HepG2 (cell line): ENCODE results near the gene LZTS2. TPM values are rescaled to one million over a fixed set of nuclear protein-coding genes. Genes with fewer than 3 reads are reported as not detected.

ENCODE experiments used
- JUN ChIP-seq: sonication (generic); formaldehyde crosslinking; IDR thresholded peaks from 2 replicates; pipeline ENCODE4 v1.4.0; 2020; ENCODE audit warnings: mild to moderate bottlenecking, missing genetic modification reagents
- MED13 ChIP-seq: sonication (generic); formaldehyde crosslinking; IDR thresholded peaks from 2 replicates; pipeline ENCODE4 v1.5.0; 2020; ENCODE audit warnings: missing genetic modification reagents
- PAF1 ChIP-seq: IDR thresholded peaks from 2 replicates; pipeline ENCODE4 v1.6.1; 2016; ENCODE audit warnings: missing genetic modification reagents, missing compliant biosample characterization
- TBX2 ChIP-seq: sonication (generic); formaldehyde crosslinking; IDR thresholded peaks from 2 replicates; pipeline ENCODE4 v1.5.0; 2020; ENCODE audit warnings: missing genetic modification reagents, mild to moderate bottlenecking, borderline replicate concordance
- ZBTB7B ChIP-seq: sonication (generic); formaldehyde crosslinking; IDR thresholded peaks from 2 replicates; pipeline ENCODE4 v1.4.0; 2020; ENCODE audit warnings: missing genetic modification reagents
- ZSCAN30 ChIP-seq: sonication (generic); formaldehyde crosslinking; IDR thresholded peaks from 2 replicates; pipeline ENCODE4 v1.5.0; 2020; ENCODE audit warnings: mild to moderate bottlenecking, missing genetic modification reagents
- polyA plus RNA-seq, 8 experiments: library from polyadenylated mRNA; depleted of rRNA in 3 of 8; stranded (reverse) in 7 of 8; unstranded in 1 of 8; fragments of >200 nt; fragmentation: Illumina TruSeq in 4 of 8; extraction: Trizol in 4 of 8; gene quantifications; 2 replicates each; pipeline versions ENCODE4 v1.2.1 to v1.2.3, GENCODE V29; 2011 to 2016; ENCODE audit warnings: low read depth in 4 of 8, missing spikeins in 1 of 8, mixed read lengths in 1 of 8; ENCODE audit not compliant: insufficient read depth in 1 of 8
- total RNA-seq, 5 experiments: library from RNA; depleted of rRNA; stranded (reverse); fragments of >200 nt; fragmentation: Illumina TruSeq; extraction: Trizol; gene quantifications; 2 replicates each; pipeline ENCODE4 v1.2.3, GENCODE V29; 2016; ENCODE audit warnings: low read depth in 1 of 5
- TF ChIP-seq, protein P1 (sequence below): sonication (generic); formaldehyde crosslinking; IDR thresholded peaks from 2 replicates; pipeline ENCODE4 v1.5.0; 2020; ENCODE audit warnings: mild to moderate bottlenecking, missing genetic modification reagents, borderline replicate concordance

The LZTS2 gene
- total and polyA plus RNA-seq, 2 of the 13 experiments (the other 11 are each of a cell fraction or from before 2014, with no cell fraction given) = 43.6 to 65.6 TPM

DNA sequence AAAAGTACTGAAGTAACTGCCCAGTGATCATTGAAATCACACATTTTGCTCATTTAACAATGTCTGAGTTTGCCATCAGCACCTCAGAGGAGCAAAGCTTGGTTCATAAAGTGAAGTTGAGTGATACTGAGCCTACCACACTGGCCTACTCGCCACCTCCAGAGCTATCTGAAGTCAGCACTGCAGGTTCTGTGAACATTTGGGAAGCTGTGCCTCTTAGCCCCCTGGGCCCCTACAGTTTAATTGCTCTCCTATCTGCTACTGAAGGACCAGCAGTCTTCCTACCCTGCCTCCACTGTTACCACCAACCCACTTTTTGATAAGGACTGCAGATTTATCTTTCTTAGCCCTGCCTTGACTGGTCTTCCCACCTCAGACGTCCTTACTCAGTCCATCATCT is 32.3 kb upstream of the LZTS2 start (continued):
- no peak for TF ChIP-seq ZSCAN30
- no peak for TF ChIP-seq TBX2 (CRISPR knock-in tag)
- no peak for TF ChIP-seq JUN (CRISPR knock-in tag)
- peak; percentile 87; the same call in 1 of the 2 replicates for TF ChIP-seq PAF1
- TF ChIP-seq MED13 (CRISPR knock-in tag) = no peak
- TF ChIP-seq ZBTB7B (CRISPR knock-in tag) = peak; percentile 6; the same call in 1 of the 2 replicates
- TF ChIP-seq, protein P1, sequence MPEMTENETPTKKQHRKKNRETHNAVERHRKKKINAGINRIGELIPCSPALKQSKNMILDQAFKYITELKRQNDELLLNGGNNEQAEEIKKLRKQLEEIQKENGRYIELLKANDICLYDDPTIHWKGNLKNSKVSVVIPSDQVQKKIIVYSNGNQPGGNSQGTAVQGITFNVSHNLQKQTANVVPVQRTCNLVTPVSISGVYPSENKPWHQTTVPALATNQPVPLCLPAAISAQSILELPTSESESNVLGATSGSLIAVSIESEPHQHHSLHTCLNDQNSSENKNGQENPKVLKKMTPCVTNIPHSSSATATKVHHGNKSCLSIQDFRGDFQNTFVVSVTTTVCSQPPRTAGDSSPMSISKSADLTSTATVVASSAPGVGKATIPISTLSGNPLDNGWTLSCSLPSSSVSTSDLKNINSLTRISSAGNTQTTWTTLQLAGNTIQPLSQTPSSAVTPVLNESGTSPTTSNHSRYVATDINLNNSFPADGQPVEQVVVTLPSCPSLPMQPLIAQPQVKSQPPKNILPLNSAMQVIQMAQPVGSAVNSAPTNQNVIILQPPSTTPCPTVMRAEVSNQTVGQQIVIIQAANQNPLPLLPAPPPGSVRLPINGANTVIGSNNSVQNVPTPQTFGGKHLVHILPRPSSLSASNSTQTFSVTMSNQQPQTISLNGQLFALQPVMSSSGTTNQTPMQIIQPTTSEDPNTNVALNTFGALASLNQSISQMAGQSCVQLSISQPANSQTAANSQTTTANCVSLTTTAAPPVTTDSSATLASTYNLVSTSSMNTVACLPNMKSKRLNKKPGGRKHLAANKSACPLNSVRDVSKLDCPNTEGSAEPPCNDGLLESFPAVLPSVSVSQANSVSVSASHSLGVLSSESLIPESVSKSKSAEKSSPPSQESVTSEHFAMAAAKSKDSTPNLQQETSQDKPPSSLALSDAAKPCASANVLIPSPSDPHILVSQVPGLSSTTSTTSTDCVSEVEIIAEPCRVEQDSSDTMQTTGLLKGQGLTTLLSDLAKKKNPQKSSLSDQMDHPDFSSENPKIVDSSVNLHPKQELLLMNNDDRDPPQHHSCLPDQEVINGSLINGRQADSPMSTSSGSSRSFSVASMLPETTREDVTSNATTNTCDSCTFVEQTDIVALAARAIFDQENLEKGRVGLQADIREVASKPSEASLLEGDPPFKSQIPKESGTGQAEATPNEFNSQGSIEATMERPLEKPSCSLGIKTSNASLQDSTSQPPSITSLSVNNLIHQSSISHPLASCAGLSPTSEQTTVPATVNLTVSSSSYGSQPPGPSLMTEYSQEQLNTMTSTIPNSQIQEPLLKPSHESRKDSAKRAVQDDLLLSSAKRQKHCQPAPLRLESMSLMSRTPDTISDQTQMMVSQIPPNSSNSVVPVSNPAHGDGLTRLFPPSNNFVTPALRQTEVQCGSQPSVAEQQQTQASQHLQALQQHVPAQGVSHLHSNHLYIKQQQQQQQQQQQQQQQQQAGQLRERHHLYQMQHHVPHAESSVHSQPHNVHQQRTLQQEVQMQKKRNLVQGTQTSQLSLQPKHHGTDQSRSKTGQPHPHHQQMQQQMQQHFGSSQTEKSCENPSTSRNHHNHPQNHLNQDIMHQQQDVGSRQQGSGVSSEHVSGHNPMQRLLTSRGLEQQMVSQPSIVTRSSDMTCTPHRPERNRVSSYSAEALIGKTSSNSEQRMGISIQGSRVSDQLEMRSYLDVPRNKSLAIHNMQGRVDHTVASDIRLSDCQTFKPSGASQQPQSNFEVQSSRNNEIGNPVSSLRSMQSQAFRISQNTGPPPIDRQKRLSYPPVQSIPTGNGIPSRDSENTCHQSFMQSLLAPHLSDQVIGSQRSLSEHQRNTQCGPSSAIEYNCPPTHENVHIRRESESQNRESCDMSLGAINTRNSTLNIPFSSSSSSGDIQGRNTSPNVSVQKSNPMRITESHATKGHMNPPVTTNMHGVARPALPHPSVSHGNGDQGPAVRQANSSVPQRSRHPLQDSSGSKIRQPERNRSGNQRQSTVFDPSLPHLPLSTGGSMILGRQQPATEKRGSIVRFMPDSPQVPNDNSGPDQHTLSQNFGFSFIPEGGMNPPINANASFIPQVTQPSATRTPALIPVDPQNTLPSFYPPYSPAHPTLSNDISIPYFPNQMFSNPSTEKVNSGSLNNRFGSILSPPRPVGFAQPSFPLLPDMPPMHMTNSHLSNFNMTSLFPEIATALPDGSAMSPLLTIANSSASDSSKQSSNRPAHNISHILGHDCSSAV (CRISPR knock-in tag) = no peak
- TF ChIP-seq, all 625 proteins: peak for 4
